Hepatocyte (in vitro differentiated cells): ENCODE data around the gene PTPRH. TPM values are rescaled to one million over a fixed set of nuclear protein-coding genes. Genes with fewer than 3 reads are reported as not detected.

Experiments
- DNase-seq: peaks from one replicate; pipeline ENCODE4 v3.0.0-alpha.2; 2016; ENCODE audit warnings: low spot score
- H2AFZ ChIP-seq: fragments of 200-600 bp; sonication (generic); 2 replicates; pipeline ENCODE4 v1.6.0; 2016; ENCODE audit warnings: antibody characterized with exemption, mild to moderate bottlenecking
- H3K27ac ChIP-seq: fragments of 200-600 bp; sonication (generic); 2 replicates; pipeline ENCODE4 v1.5.1; 2016; ENCODE audit warnings: mild to moderate bottlenecking
- H3K27me3 ChIP-seq: fragments of 200-600 bp; sonication (generic); 2 replicates; pipeline ENCODE4 v1.6.1; 2016
- H3K36me3 ChIP-seq: fragments of 200-600 bp; sonication (generic); replicated peaks from 2 replicates; pipeline ENCODE4 v1.5.1; 2016; ENCODE audit warnings: low read depth; ENCODE audit not compliant: insufficient read depth
- H3K4me1 ChIP-seq: fragments of 200-600 bp; sonication (generic); 2 replicates; pipeline ENCODE4 v1.5.1; 2016; ENCODE audit warnings: mild to moderate bottlenecking, moderate library complexity; ENCODE audit not compliant: insufficient read depth
- H3K4me2 ChIP-seq: fragments of 200-600 bp; sonication (generic); 2 replicates; pipeline ENCODE4 v1.6.0; 2016
- H3K4me3 ChIP-seq: fragments of 200-600 bp; sonication (generic); 2 replicates; pipeline ENCODE4 v1.5.1; 2016; ENCODE audit warnings: mild to moderate bottlenecking
- H3K79me2 ChIP-seq: fragments of 200-600 bp; sonication (generic); 2 replicates; pipeline ENCODE4 v1.6.0; 2017; ENCODE audit warnings: mild to moderate bottlenecking
- H3K9me2 ChIP-seq: fragments of 200-600 bp; sonication (generic); replicated peaks from 2 replicates; pipeline ENCODE4 v1.6.0; 2017; ENCODE audit warnings: mild to moderate bottlenecking; ENCODE audit not compliant: insufficient read depth
- H3K9me3 ChIP-seq: fragments of 200-600 bp; sonication (generic); 2 replicates; pipeline ENCODE4 v1.5.1; 2016; ENCODE audit warnings: low read depth, mild to moderate bottlenecking
- H4K20me1 ChIP-seq: fragments of 200-600 bp; sonication (generic); 2 replicates; pipeline ENCODE4 v1.6.0; 2016; ENCODE audit warnings: mild to moderate bottlenecking; ENCODE audit not compliant: insufficient read depth, poor library complexity, severe bottlenecking
- EZH2 ChIP-seq: fragments of 200-600 bp; sonication (generic); IDR thresholded peaks from 2 replicates; pipeline ENCODE4 v1.6.1; 2016; ENCODE audit warnings: antibody characterized with exemption, mild to moderate bottlenecking, borderline replicate concordance
- EZH2phosphoT487 ChIP-seq: fragments of 200-600 bp; sonication (generic); IDR thresholded peaks from one replicate; pipeline ENCODE4 v1.6.1; 2018; ENCODE audit warnings: antibody characterized with exemption, mild to moderate bottlenecking, low read depth, moderate library complexity; ENCODE audit not compliant: unreplicated experiment, severe bottlenecking
- WGBS: methylation state at CpG from one replicate; pipeline ENCODE4 v1.1.6; 2016; ENCODE audit warnings: low lambda C conversion rate; ENCODE audit errors: missing lambda C conversion rate; 5-methylcytosine and 5-hydroxymethylcytosine counted together
- polyA plus RNA-seq: library from polyadenylated mRNA; unstranded; fragments of >200 nt; fragmentation: Nextera tagmentation; extraction: Ambion mirVana; gene quantifications from 2 replicates; pipeline ENCODE4 v1.2.1, GENCODE V29; 2016
- total RNA-seq: library from RNA; depleted of rRNA; stranded (reverse); fragments of >200 nt; gene quantifications from 2 replicates; pipeline ENCODE4 v1.2.3, GENCODE V29; 2014
- TF ChIP-seq, protein P1 (sequence below): fragments of 200-600 bp; sonication (generic); IDR thresholded peaks from 2 replicates; pipeline ENCODE4 v1.5.1; 2016; ENCODE audit warnings: antibody characterized with exemption, mild to moderate bottlenecking; ENCODE audit not compliant: poor library complexity

The PTPRH gene
- total and polyA plus RNA-seq, 2 experiments from 2014 or later, result 7.3 to 30.9 TPM

GRCh38 chr19:55146078-55146704 is 63.1 kb downstream of the PTPRH start:
- TF ChIP-seq EZH2 (no peak), EZH2phosphoT487 (peak; percentile 48)
- TF ChIP-seq, protein P1, sequence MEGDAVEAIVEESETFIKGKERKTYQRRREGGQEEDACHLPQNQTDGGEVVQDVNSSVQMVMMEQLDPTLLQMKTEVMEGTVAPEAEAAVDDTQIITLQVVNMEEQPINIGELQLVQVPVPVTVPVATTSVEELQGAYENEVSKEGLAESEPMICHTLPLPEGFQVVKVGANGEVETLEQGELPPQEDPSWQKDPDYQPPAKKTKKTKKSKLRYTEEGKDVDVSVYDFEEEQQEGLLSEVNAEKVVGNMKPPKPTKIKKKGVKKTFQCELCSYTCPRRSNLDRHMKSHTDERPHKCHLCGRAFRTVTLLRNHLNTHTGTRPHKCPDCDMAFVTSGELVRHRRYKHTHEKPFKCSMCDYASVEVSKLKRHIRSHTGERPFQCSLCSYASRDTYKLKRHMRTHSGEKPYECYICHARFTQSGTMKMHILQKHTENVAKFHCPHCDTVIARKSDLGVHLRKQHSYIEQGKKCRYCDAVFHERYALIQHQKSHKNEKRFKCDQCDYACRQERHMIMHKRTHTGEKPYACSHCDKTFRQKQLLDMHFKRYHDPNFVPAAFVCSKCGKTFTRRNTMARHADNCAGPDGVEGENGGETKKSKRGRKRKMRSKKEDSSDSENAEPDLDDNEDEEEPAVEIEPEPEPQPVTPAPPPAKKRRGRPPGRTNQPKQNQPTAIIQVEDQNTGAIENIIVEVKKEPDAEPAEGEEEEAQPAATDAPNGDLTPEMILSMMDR, result peak; percentile 57
- Histone ChIP-seq H3K27ac (no peak overlapping the region), H3K27me3 (peaks cover 65% of the 10 kb centered on the region), H3K4me2 (peak overlapping the region; percentile 73), H3K9me3 (no peaks in the 10 kb centered on the region), H2AFZ (no peak overlapping the region), H3K4me1 (no peaks in the 10 kb centered on the region), H3K4me3 (no peak overlapping the region), H3K36me3 (no peaks in the 10 kb centered on the region), H3K9me2 (no peaks in the 10 kb centered on the region), H4K20me1 (no peaks in the 10 kb centered on the region), H3K79me2 (no peaks in the 10 kb centered on the region)
- no peak for DNase-seq
- WGBS, result 12% methylated on average over 6 of the region's 41 CpGs

- Histone ChIP-seq H3K4me2 (no peak overlapping the region), H3K27me3 (peaks cover 62% of the 10 kb centered on the region), H3K36me3 (no peaks in the 10 kb centered on the region), H3K4me1 (no peaks in the 10 kb centered on the region), H3K9me3 (no peaks in the 10 kb centered on the region), H3K4me3 (no peak overlapping the region), H3K27ac (no peak overlapping the region), H2AFZ (no peak overlapping the region), H3K9me2 (no peaks in the 10 kb centered on the region), H3K79me2 (no peaks in the 10 kb centered on the region), H4K20me1 (no peaks in the 10 kb centered on the region)
- no peak for DNase-seq
- no peak for TF ChIP-seq EZH2phosphoT487
- TF ChIP-seq EZH2, result no peak
- TF ChIP-seq, protein P1, result no peak
- WGBS, result 54% methylated on average over 2 of the region's 3 CpGs
Measured at GRCh38 chr19:55145232-55145631, 64.1 kb downstream of the PTPRH start.

DNA sequence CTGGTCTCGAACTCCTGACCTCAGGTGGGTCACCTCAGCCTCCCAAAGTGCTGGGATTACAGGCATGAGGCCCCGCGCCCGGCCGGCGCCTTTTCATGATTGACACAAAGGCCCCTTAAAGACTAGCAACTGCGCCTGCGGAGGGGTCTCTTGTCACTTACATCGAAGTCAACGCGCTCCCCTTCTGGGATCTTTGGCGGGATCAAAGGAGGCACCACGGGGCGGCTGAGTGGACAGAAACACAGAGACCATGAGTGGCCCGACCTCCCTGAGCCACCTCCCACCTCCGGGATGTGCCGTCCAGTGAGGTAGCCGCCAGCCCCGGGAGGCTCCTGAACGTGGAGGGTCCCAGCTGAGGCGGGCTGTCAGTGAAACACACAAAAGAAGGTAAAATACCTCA is 67.6 kb downstream of the PTPRH start:
- Histone ChIP-seq H3K4me3 (no peak overlapping the region), H4K20me1 (no peaks in the 10 kb centered on the region), H3K4me2 (peak overlapping the region; percentile 59), H2AFZ (no peak overlapping the region), H3K27ac (no peak overlapping the region), H3K9me3 (no peaks in the 10 kb centered on the region), H3K36me3 (no peaks in the 10 kb centered on the region), H3K9me2 (no peaks in the 10 kb centered on the region), H3K79me2 (no peaks in the 10 kb centered on the region), H3K27me3 (peaks cover 32% of the 10 kb centered on the region), H3K4me1 (no peaks in the 10 kb centered on the region)
- WGBS, result 43% methylated on average over 21 of the region's 21 CpGs
- no peak for DNase-seq
- TF ChIP-seq EZH2phosphoT487 (no peak), EZH2 (peak; percentile 45)

DNA sequence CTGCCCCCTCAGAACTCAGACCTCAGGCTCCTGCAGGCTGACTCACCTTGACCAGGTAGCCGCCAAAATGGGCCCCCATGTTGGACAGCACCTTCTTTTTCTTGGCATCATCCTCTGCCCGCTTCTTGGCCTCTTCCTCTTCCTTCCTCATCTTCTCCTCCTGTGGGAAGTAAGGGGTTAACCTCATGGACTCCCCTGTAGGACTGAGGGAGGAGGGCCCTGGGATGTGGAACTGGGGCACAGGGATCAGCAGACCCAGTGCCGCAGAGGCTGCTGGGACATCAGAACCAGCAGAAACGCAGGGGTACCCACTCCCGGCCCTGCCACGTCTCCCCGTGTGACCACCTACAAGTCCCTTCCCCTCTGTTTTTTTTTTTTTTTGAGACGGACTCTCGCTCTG is 71.4 kb downstream of the PTPRH start:
- TF ChIP-seq EZH2 (no peak), EZH2phosphoT487 (no peak)
- TF ChIP-seq, protein P1, result no peak
- Histone ChIP-seq H3K9me2 (no peaks in the 10 kb centered on the region), H3K4me3 (no peak overlapping the region), H3K9me3 (no peaks in the 10 kb centered on the region), H3K4me1 (no peaks in the 10 kb centered on the region), H2AFZ (no peak overlapping the region), H3K27me3 (peaks cover 7% of the 10 kb centered on the region), H4K20me1 (no peaks in the 10 kb centered on the region), H3K36me3 (no peaks in the 10 kb centered on the region), H3K79me2 (no peaks in the 10 kb centered on the region), H3K27ac (no peak overlapping the region), H3K4me2 (no peak overlapping the region)
- 76% methylated on average over 7 of the region's 9 CpGs for WGBS
- no peak for DNase-seq
